ENCODE data around the gene C14orf119.

GRCh38 chr14:23118506-23119362, 23.4 kb downstream of the C14orf119 start, which contains the start of gene CEBPE:
- no peak for TF ChIP-seq CTCF (IDR thresholded peaks at IDR 0.05)
- TF ChIP-seq POLR2A (IDR thresholded peaks at IDR 0.05): no peak

Data from thyroid gland (tissue), 4 donors.